ENCODE measurements around the gene IFIT2.
"Not testable (repeated sequence)": the region's sequence is repeated elsewhere in the genome, so short reads cannot be mapped to it uniquely, and the experiment has no call there.

Gene IFIT2

GRCh38 chr10:89301721-89302445 is at the start of gene IFIT2:
Gene IFIT2, plus strand, starts transcription at chr10:89302046. Its CDS starts 78 bp downstream, at chr10:89302124.
- in situ Hi-C loops (cut with MboI; ENCODE audit: low sequenced_read_pairs): no loop called here

- in situ Hi-C loops (cut with MboI; ENCODE audit: low sequenced_read_pairs): no loop called here
Observed at GRCh38 chr10:89252225-89252585, 49.6 kb upstream of the IFIT2 start.

- in situ Hi-C loops (cut with MboI; ENCODE audit: low sequenced_read_pairs): not testable (repeated sequence)
Observed at GRCh38 chr10:89255091-89255579, 46.7 kb upstream of the IFIT2 start.

DNA sequence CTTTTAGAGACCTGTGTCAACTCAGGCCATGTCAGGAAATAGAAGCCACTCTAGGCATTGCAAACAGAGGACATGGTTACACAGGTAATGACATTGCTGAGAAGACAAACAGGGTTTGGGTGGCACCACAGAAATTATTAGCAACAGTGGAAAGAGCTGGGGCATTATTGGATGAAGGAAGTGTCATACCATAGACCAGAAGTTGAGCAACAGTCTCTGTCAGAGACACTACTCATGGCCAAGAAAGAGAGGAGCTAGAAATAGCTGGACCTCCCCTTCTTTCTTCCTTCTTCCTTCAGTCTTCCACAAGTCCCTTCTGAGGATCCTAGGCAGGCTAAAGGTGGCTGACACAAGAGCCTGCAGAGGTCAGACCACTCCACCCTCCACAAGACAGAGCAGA is 46.1 kb upstream of the IFIT2 start:
- in situ Hi-C loops (cut with MboI; ENCODE audit: low sequenced_read_pairs): no loop called here

DNA sequence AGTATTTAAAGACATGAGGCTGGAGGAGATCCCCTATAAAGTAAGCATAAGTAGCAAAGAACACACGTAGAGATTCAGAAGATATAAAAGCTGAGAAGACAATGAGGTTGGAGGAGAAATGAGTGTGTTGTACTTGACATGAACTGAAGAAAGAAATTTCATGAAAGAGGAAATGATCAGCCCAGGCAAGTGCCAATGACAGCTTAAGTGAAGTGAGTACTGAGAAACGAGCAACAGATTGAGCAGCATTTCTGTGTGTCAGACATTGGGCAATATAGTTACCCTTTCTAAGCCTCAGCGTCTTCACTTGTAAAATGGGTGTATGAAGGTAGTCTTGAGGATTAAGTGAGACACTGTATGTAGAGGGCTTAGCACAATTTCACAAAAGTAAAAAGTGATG is 45.5 kb upstream of the IFIT2 start:
- in situ Hi-C loops (cut with MboI; ENCODE audit: low sequenced_read_pairs): no loop called here

DNA sequence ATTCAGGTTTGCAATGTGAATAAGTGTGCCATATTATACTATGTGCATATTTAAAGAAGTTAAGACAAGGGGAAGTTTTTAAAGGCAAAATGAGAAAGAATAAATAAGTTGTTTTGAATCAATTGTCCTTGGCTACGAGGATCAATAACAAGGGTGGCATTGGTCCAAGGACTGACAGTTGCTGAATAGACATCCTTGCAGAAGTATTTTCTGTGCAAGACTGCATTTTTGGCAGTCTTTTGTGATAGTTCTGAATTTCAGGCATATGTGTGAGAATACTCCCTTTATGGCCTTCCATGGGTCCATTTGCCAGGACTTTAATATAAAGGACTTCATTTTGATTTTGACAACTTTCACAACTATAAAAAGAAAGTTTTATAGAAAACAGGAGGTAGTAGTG is 44.9 kb upstream of the IFIT2 start:
- in situ Hi-C loops (cut with MboI; ENCODE audit: low sequenced_read_pairs): no loop called here

- in situ Hi-C loops (cut with MboI; ENCODE audit: low sequenced_read_pairs): no loop called here
Observed at GRCh38 chr10:89257581-89257980, 44.3 kb upstream of the IFIT2 start.

DNA sequence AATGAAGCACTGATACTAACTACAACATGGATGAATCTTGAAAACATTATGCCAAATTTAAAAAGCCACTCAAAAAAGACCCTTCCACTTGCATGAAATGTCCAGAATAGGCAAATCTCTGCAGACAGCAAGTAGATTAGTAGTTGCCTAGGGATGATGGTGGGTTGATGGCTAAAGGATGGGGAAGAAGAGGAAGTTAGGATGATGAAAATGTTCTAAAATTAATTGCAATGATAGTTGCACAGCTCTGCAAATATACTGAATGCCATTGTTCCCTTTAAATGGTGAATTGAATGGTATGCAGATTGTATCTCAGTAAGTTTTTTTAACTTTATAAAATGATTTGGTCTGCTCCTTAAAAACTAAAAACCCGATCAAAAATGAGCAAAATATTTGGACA is 43.0 kb upstream of the IFIT2 start:
- in situ Hi-C loops (cut with MboI; ENCODE audit: low sequenced_read_pairs): no loop called here

GRCh38 chr10:89262086-89263051 is 39.5 kb upstream of the IFIT2 start:
- in situ Hi-C loops (cut with MboI; ENCODE audit: low sequenced_read_pairs): no loop called here

DNA sequence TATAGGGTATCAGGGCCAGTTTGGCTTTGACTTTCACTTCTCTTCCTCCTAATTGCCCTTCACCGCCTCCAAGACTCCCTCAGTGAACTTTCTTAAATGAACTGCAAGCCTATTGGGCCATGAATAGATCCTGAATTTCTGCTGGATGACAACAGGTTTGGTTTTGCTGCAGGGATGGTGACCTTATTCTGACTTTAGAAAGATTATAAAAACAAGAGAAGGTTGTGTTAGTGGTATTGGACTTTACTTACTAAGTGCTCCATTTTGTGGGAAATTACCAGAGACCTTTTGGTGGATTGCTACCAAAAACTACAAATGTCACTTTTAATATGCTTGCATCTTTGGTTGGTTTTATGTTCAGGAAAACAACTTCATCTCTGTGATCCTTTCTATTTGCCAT is 38.8 kb upstream of the IFIT2 start:
- in situ Hi-C loops (cut with MboI; ENCODE audit: low sequenced_read_pairs): no loop called here

- in situ Hi-C loops (cut with MboI; ENCODE audit: low sequenced_read_pairs): no loop called here
Observed at GRCh38 chr10:89263531-89263930, 38.3 kb upstream of the IFIT2 start.

DNA sequence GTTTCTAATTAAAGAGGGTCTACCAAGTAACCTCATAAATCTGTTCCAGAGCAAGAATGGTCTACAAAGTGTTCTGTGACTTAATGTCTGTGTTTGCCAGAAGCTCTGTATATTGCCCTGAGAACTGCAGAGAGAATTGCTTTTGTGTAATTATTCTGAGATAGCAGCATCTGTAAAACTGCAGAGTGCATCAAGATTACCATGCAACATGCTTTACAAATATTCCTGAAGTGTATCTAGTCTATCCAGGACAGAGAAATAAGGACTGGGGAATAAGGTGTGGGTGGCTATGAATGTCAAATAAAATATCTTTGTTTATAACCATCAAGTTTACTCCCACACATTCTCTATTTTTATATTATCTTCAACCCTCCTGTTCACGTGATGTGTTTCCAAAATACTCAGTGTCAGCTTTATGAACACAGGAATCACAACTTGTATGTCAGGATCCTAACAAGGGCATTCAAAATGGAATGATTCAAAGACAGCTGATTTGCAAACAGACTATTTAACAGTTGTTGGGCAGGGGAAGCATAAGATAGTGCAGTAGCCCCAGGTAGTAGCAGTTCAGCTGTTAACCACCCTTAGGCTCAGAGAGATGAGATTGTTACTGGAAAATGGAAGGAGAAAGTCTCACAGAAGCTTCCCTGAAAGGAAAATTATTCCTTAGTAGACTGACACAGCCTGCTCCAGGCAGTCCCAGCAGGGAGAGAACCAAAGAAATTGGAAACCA is 35.0 kb upstream of the IFIT2 start:
- in situ Hi-C loops (cut with MboI; ENCODE audit: low sequenced_read_pairs): no loop called here

GRCh38 chr10:89269433-89270152 is 32.3 kb upstream of the IFIT2 start:
- in situ Hi-C loops (cut with MboI; ENCODE audit: low sequenced_read_pairs): no loop called here

GRCh38 chr10:89270153-89270483 is 31.7 kb upstream of the IFIT2 start:
- in situ Hi-C loops (cut with MboI; ENCODE audit: low sequenced_read_pairs): no loop called here

DNA sequence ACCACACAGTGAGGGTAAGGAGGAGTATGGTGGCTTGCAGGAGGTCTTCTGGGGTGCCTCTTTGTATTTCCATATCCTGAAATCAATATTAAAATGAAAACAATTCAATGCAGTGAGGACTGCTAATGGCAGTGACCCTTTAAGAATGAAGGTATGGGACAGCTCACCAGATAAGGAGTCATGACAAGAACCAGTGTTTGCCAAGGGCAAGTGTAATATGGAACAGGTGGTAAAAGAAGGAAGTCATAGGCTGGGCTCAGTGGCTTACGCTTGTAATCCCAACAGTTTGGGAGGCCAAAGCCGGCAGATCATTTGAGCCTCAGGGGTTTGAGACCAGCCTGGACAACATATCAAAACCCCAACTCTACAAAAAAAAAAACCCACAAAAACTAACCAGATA is 30.3 kb upstream of the IFIT2 start:
- in situ Hi-C loops (cut with MboI; ENCODE audit: low sequenced_read_pairs): no loop called here

DNA sequence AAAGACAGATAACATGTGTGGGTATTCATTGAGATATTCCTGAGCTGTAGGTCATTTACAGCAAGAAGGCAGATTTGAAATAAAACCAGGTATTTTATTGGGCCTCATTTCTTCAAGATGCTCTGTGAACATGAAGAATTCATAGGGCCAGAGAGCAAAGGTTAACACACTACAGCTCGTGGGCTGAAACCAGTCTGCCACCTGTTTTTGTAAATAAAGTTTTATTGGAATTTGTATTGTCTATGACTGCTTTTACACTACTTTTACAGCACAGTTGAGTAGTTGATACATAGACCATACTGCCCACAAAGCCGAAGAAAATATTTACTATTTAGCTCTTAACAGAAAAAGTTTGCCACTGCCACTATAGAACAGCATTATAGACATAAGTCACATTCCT is 28.2 kb upstream of the IFIT2 start:
- in situ Hi-C loops (cut with MboI; ENCODE audit: low sequenced_read_pairs): no loop called here

DNA sequence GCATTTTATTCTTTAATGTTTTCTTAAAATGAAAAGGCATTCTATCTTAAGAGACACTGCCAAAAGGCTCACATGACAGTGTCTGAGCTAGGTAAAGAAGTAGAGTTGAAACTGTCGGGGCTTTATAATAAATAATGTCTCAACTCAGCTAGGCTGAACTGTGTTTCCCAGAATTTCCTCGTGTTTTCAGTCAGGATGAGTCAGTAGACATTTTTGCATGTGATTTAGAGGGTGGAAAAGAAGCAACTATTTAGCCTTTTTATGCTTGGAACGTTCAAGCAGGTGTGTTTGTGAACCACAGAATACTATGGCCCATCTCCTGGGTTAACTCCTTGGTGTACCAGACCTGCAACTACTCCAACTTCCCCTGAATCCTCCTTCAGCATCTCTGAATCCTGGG is 26.9 kb upstream of the IFIT2 start:
- in situ Hi-C loops (cut with MboI; ENCODE audit: low sequenced_read_pairs): no loop called here

DNA sequence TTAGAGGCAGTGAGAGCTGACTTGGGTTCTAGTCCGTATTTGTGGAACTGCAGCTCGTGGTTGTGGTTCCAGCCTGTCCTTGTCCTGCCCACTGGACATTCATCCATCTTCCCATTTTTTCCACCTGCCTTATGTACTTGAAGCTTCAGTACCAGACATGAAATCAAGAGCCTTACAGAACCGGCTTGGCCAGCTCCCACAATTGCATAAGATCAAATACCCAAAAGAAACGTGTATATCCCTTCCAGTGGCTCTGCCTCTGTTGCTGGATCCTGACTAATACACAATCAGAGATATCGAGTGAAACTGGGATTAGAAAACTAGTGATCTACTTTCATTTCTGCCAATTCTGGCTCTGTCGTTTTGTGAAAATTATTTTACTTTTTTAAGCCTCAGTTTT is 26.5 kb upstream of the IFIT2 start:
- in situ Hi-C loops (cut with MboI; ENCODE audit: low sequenced_read_pairs): no loop called here

DNA sequence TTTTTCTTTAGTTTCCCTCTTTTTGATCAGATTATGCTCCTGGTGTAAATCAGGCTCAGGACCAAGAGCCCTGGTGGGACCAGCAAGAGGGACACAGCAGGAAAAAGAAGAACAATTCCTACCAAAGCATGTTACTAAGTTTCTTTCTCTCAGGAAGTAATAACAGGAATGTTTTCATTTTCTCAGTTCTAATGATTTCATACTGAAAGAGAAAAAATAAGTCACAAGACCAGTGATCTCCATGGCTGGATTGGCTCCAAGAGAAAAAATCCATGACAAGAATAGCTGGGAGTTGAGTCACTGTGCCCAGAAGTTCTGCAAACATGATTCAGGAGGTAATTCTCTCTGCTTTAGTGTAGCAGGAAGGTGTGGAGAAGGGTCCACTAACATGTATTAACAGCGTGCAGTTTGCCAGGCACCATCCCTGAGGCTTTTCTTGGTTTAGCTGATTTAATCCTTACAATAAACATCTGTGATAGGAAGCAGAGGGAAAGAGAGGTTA is 23.8 kb upstream of the IFIT2 start:
- in situ Hi-C loops (cut with MboI; ENCODE audit: low sequenced_read_pairs): no loop called here

DNA sequence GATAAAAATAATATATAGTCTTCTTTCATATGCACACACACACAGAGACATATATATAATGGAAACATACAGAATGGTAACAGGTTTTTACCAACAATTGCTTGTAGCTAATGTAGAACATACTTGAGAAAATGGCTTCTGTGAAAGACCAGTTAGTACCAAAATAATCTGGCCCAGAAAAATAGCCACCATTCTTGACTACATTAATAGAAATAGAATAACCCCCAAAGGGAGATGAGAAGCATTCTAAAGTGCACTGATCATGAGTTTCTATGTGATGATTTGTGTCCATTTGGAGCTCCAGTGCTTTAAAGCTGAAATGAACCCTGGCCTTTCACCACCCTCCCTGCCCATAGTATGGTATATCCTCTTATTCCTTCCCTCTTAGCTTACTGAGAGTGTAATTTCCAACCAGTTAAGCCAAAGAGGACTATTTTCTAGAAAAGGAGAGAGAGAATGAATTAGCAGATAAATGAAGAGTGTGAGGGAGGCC is 22.9 kb upstream of the IFIT2 start:
- in situ Hi-C loops (cut with MboI; ENCODE audit: low sequenced_read_pairs): no loop called here

Data from HL-60/S4 treated with phorbol 12-myristate 13-acetate at 8.2 ng/mL for 4 days and 3 days (cell line).